HG03095 (cell line): ENCODE data around the gene THAP8.

Experiments used
- ATAC-seq: cut with Tn5 transposase; IDR thresholded peaks from one replicate; pipeline ENCODE4 v1.9.1; 2021; ENCODE audit warnings: moderate library complexity; ENCODE audit not compliant: unreplicated experiment

THAP8 gene

GRCh38 chr19:35995048-35995993 is 58.8 kb downstream of the THAP8 start, which contains the start of gene SDHAF1:
TSS of gene SDHAF1 (plus strand) at chr19:35995188. CDS start at chr19:35995275, 87 bp downstream.
- ATAC-seq = peak; percentile 78

- no peak for ATAC-seq
Measured at GRCh38 chr19:35993923-35994598, 60.0 kb downstream of the THAP8 start.

GRCh38 chr19:35992907-35993765 is 60.9 kb downstream of the THAP8 start:
- no peak for ATAC-seq

- no peak for ATAC-seq
Measured at GRCh38 chr19:35991731-35992450, 62.2 kb downstream of the THAP8 start.

- ATAC-seq = no peak
Measured at GRCh38 chr19:35990771-35991730, 63.0 kb downstream of the THAP8 start.

- no peak for ATAC-seq
Measured at GRCh38 chr19:35990156-35990555, 63.9 kb downstream of the THAP8 start.

GRCh38 chr19:35988824-35989223 is 65.3 kb downstream of the THAP8 start:
- no peak for ATAC-seq

- ATAC-seq = no peak
Measured at GRCh38 chr19:35987571-35987896, 66.6 kb downstream of the THAP8 start.

GRCh38 chr19:35986664-35987570 is 67.2 kb downstream of the THAP8 start:
- no peak for ATAC-seq

GRCh38 chr19:35986111-35986510 is 68.0 kb downstream of the THAP8 start:
- ATAC-seq = no peak
